HCT116 (cell line): Measurements from ENCODE around the gene MAP3K6. TPM values are rescaled to one million over a fixed set of nuclear protein-coding genes. Genes with fewer than 3 reads are reported as not detected.

ENCODE experiments used
- ATAC-seq: fragments of 200-7000 bp; cut with Tn5 transposase; 2 replicates; pipeline ENCODE4 v1.9.1; 2020; ENCODE audit warnings: mild to moderate bottlenecking, moderate library complexity
- BruUV-seq: library from RNA; stranded (reverse); fragments of 400-500 nt; replicated peaks from 2 replicates; lab custom pipeline; 2021; lab: Mats Ljungman, UMichigan
- CTCF ChIA-PET: fragments of 300-600 bp; sonication (Branson Sonifier 250); formaldehyde crosslinking; loops from one replicate; lab custom pipeline; 2021; ENCODE audit warnings: antibody characterized with exemption; lab: Charles Lee
- POLR2A ChIA-PET: fragments of 300-600, 350-600 bp; sonication (Branson Sonifier 250); formaldehyde crosslinking; loops from one replicate; lab custom pipeline; 2021; ENCODE audit warnings: antibody characterized with exemption; lab: Charles Lee
- RAD21 ChIA-PET, 2 experiments: fragments of 300-600 bp; sonication (Branson Sonifier 250); formaldehyde crosslinking; loops; one replicate each; lab custom pipeline; 2023; ENCODE audit warnings: low total read pairs in 2 of 2; ENCODE audit not compliant: uncharacterized antibody in 2 of 2, unreplicated experiment in 2 of 2, low non-redundant PET in 1 of 2; lab: Charles Lee
- DNase-seq: peaks from one replicate; pipeline ENCODE4 v3.0.0-alpha.2; 2010; ENCODE audit warnings: low read depth, low spot score
- H2AFZ ChIP-seq: fragments of 200-600 bp; shearing (Covaris generic), sonication (generic); 2 replicates; pipeline ENCODE4 v1.6.1; 2017; ENCODE audit warnings: low read depth, mixed run types, mixed read lengths, antibody characterized with exemption, low read length; ENCODE audit not compliant: poor library complexity, severe bottlenecking
- H3K27ac ChIP-seq: 2 replicates; pipeline ENCODE4 v1.5.1; 2012; ENCODE audit warnings: low read depth, low read length
- H3K27me3 ChIP-seq: fragments of 200-600 bp; sonication (generic); 2 replicates; pipeline ENCODE4 v1.6.1; 2016; ENCODE audit warnings: mixed run types, low read length, mixed read lengths; ENCODE audit not compliant: insufficient read depth
- H3K36me3 ChIP-seq, 2 experiments: fragments of 200-500 bp in 1 of 2; fragments of 200-600 bp in 1 of 2; sonication (Bioruptor generic) in 1 of 2; sonication (generic) in 1 of 2; 2 replicates each; pipeline versions ENCODE4 v1.5.1 to v1.6.1; 2014 to 2016; ENCODE audit warnings: low read length in 2 of 2, inconsistent platforms in 1 of 2, mixed read lengths in 1 of 2, mixed run types in 1 of 2; ENCODE audit not compliant: insufficient read depth in 2 of 2, control insufficient read depth in 1 of 2
- H3K4me1 ChIP-seq, 2 experiments: fragments of 200-600 bp in 1 of 2; sonication (generic) in 1 of 2; 2 replicates each; pipeline versions ENCODE4 v1.5.1 to v1.6.1; 2012 to 2017; ENCODE audit warnings: low read length in 2 of 2, inconsistent platforms in 1 of 2, mild to moderate bottlenecking in 1 of 2, mixed read lengths in 1 of 2, mixed run types in 1 of 2, moderate library complexity in 1 of 2; ENCODE audit not compliant: insufficient read depth in 2 of 2, control insufficient read depth in 1 of 2
- H3K4me2 ChIP-seq: fragments of 200-600 bp; sonication (generic); 2 replicates; pipeline ENCODE4 v1.6.1; 2017; ENCODE audit warnings: mixed run types, low read length, mixed read lengths
- H3K4me3 ChIP-seq, 2 experiments: fragments of 200-600 bp in 1 of 2; sonication (generic) in 1 of 2; replicated peaks in 1 of 2; 2 replicates each; pipeline ENCODE4 v1.5.1; 2011 to 2016; ENCODE audit warnings: low read length in 2 of 2, control low read depth in 1 of 2, low read depth in 1 of 2, mild to moderate bottlenecking in 1 of 2, mixed read lengths in 1 of 2, mixed run types in 1 of 2
- H3K79me2 ChIP-seq: fragments of 200-600 bp; sonication (generic); 2 replicates; pipeline ENCODE4 v1.6.1; 2017; ENCODE audit warnings: mild to moderate bottlenecking, mixed run types, low read length, moderate library complexity, mixed read lengths; ENCODE audit not compliant: insufficient read depth
- H3K9ac ChIP-seq: fragments of 200-600 bp; sonication (generic); 2 replicates; pipeline ENCODE4 v1.6.1; 2016; ENCODE audit warnings: low read length, mixed read lengths
- H3K9me2 ChIP-seq: fragments of 200-600 bp; sonication (generic), shearing (Covaris generic); 2 replicates; pipeline ENCODE4 v1.6.1; 2017; ENCODE audit warnings: mixed run types, mild to moderate bottlenecking, moderate library complexity; ENCODE audit not compliant: insufficient read depth
- H3K9me3 ChIP-seq, 2 experiments: fragments of 200-500 bp in 1 of 2; fragments of 200-600 bp in 1 of 2; sonication (Bioruptor generic) in 1 of 2; sonication (generic) in 1 of 2; 2 replicates each; pipeline ENCODE4 v1.6.1; 2014 to 2017; ENCODE audit warnings: low read length in 2 of 2, mixed read lengths in 2 of 2, inconsistent platforms in 1 of 2, low read depth in 1 of 2, mild to moderate bottlenecking in 1 of 2, mixed run types in 1 of 2, moderate library complexity in 1 of 2; ENCODE audit not compliant: control insufficient read depth in 1 of 2, insufficient read depth in 1 of 2
- H4K20me1 ChIP-seq: fragments of 200-600 bp; sonication (generic), shearing (Covaris generic); 2 replicates; pipeline ENCODE4 v1.6.1; 2017; ENCODE audit warnings: mixed run types, mild to moderate bottlenecking, moderate library complexity; ENCODE audit not compliant: insufficient read depth
- CEBPB ChIP-seq: IDR thresholded peaks from 2 replicates; pipeline ENCODE4 v1.6.1; 2012; ENCODE audit warnings: low read depth
- CTCF ChIP-seq, 3 experiments: fragments of 200-600 bp in 1 of 3; sonication (generic) in 1 of 3; IDR thresholded peaks in 2 of 3; conservative IDR thresholded peaks in 1 of 3; 2 replicates each; pipeline ENCODE4 v1.5.1; 2012 to 2017; ENCODE audit warnings: low read depth in 2 of 3, low read length in 2 of 3, antibody characterized with exemption in 1 of 3, borderline replicate concordance in 1 of 3, control low read depth in 1 of 3, mild to moderate bottlenecking in 1 of 3, mixed read lengths in 1 of 3, mixed run types in 1 of 3, moderate library complexity in 1 of 3; ENCODE audit not compliant: insufficient read depth in 1 of 3
- EZH2 ChIP-seq: fragments of 200-600 bp; sonication (generic); IDR thresholded peaks from 2 replicates; pipeline ENCODE4 v1.6.1; 2017; ENCODE audit warnings: antibody characterized with exemption, mixed run types
- MAX ChIP-seq: IDR thresholded peaks from 2 replicates; pipeline ENCODE4 v1.6.1; 2012
- POLR2AphosphoS5 ChIP-seq: IDR thresholded peaks from 2 replicates; pipeline ENCODE4 v1.6.1; 2011; ENCODE audit warnings: mild to moderate bottlenecking, low read depth, low read length, moderate library complexity
- SP1 ChIP-seq: IDR thresholded peaks from 2 replicates; pipeline ENCODE4 v1.6.1; 2012; ENCODE audit warnings: low read depth
- SRF ChIP-seq: IDR thresholded peaks from 2 replicates; pipeline ENCODE4 v1.6.1; 2012; ENCODE audit warnings: low read depth
- TCF7L2 ChIP-seq: IDR thresholded peaks from 2 replicates; pipeline ENCODE4 v1.7.0; 2011; ENCODE audit warnings: borderline replicate concordance, inconsistent platforms; ENCODE audit not compliant: insufficient read depth, insufficient read length; ENCODE audit errors: extremely low read depth
- ZNF274 ChIP-seq: fragments of 200-500 bp; sonication (Bioruptor generic); IDR thresholded peaks from 2 replicates; pipeline ENCODE4 v1.6.1; 2014; ENCODE audit warnings: mild to moderate bottlenecking, low read depth, low read length, inconsistent platforms
- intact Hi-C: fragments of 100-400 bp; cut with micrococcal nuclease; formaldehyde crosslinking; loops from 2 replicates; pipeline ENCODE4 v1.10.0; 2022
- total RNA-seq: library from RNA; stranded (reverse); gene quantifications from one replicate; pipeline ENCODE4 v1.2.1, GENCODE V29; 2021; ENCODE audit not compliant: unreplicated experiment

MAP3K6 gene
- total RNA-seq, 1 experiment from 2014 or later, result 30.2 TPM

- no peaks in the 10 kb centered on the region for H4K20me1 ChIP-seq
- peaks cover 8 to 11% of the 10 kb centered on the region in 2 experiments for H3K4me1 ChIP-seq
- no peak within 1 kb of the TSS for H3K9ac ChIP-seq
- H2AFZ ChIP-seq, result no peak within 1 kb of the TSS
- no peaks in the 10 kb centered on the region for H3K9me2 ChIP-seq
- DNase-seq, result no peak
- CTCF ChIA-PET, result no interaction called here
- intact Hi-C loops, result no loop called here
- BruUV-seq, result no TSS peak
- TF ChIP-seq EZH2, result no peak
- no peak for TF ChIP-seq POLR2AphosphoS5
- TF ChIP-seq MAX, result no peak
- no peak for TF ChIP-seq SP1
- no peak for TF ChIP-seq SRF
- TF ChIP-seq ZNF274, result no peak
- TF ChIP-seq TCF7L2, result no peak
- no peak for TF ChIP-seq CEBPB
- no peak for TF ChIP-seq CTCF (IDR thresholded peaks at IDR 0.05 in 2 of 3, conservative IDR thresholded peaks at IDR 0.05 in 1 of 3; ENCODE audit: borderline replicate concordance in 1 of 3, insufficient read depth in 1 of 3, low read depth in 2 of 3, low read length in 2 of 3)
- no peak within 1 kb of the TSS for H3K4me3 ChIP-seq
- no peak within 1 kb of the TSS for H3K4me2 ChIP-seq
- POLR2A ChIA-PET, result no interaction called here
- H3K79me2 ChIP-seq, result no peaks in the 10 kb centered on the region
- no peaks in the 10 kb centered on the region for H3K27me3 ChIP-seq
- no peaks in the 10 kb centered on the region for H3K9me3 ChIP-seq
- H3K27ac ChIP-seq, result no peak within 1 kb of the TSS
- RAD21 ChIA-PET, result no interaction called here
- no peak for ATAC-seq
- H3K36me3 ChIP-seq, result no peaks in the 10 kb centered on the region
These were observed 7.8 kb upstream of the MAP3K6 start, which contains the start of gene FCN3 for GRCh38 chr1:27374362-27375086. FCN3 (minus strand) TSS chr1:27374824; CDS start chr1:27374818, 6 bp downstream.
